ENCODE results near the gene PCGF2. TPM values are rescaled to one million over a fixed set of nuclear protein-coding genes. Genes with fewer than 3 reads are reported as not detected.

The PCGF2 gene
- total and polyA plus RNA-seq, 10 of the 15 experiments (the other 5 are each of a cell fraction or from before 2014, with no cell fraction given) = 2.7 to 35.6 (median 7.2) TPM

DNA sequence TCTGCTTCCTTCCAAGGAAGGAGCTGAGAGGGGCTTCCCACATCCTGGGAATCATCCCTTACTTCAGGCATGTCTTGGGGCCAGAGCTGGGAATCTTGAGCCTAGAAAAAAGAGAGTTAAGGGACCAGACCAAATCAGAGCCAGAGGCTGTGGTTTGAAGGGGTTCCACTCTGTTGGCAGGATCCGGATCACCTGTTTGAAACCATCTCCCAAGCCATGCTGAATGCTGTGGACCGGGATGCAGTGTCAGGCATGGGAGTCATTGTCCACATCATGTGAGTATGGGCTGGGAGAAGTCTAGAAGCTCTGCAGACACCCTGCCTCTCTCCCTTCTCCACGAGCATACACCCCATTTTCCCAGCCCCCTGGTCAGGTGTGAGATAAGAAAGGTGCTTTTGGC, 14.1 kb upstream of the PCGF2 start:
- no peaks in the 10 kb centered on the region for H3K9me3 ChIP-seq (replicated peaks; ENCODE audit: control insufficient read depth, insufficient read depth, low read length)
- H3K27ac ChIP-seq (ENCODE audit: control insufficient read depth, insufficient read depth) = no peak overlapping the region
- no peak for TF ChIP-seq YBX1 (IDR thresholded peaks at IDR 0.05)
- TF ChIP-seq PAX8 (IDR thresholded peaks at IDR 0.05) = no peak
- no peak for TF ChIP-seq KAT2A (conservative IDR thresholded peaks at IDR 0.05; ENCODE audit: control insufficient read depth, low read depth, low read length)
- no peak for TF ChIP-seq TAF1 (IDR thresholded peaks at IDR 0.05; ENCODE audit: borderline replicate concordance, low read depth, low read length)
- TF ChIP-seq, protein P1, sequence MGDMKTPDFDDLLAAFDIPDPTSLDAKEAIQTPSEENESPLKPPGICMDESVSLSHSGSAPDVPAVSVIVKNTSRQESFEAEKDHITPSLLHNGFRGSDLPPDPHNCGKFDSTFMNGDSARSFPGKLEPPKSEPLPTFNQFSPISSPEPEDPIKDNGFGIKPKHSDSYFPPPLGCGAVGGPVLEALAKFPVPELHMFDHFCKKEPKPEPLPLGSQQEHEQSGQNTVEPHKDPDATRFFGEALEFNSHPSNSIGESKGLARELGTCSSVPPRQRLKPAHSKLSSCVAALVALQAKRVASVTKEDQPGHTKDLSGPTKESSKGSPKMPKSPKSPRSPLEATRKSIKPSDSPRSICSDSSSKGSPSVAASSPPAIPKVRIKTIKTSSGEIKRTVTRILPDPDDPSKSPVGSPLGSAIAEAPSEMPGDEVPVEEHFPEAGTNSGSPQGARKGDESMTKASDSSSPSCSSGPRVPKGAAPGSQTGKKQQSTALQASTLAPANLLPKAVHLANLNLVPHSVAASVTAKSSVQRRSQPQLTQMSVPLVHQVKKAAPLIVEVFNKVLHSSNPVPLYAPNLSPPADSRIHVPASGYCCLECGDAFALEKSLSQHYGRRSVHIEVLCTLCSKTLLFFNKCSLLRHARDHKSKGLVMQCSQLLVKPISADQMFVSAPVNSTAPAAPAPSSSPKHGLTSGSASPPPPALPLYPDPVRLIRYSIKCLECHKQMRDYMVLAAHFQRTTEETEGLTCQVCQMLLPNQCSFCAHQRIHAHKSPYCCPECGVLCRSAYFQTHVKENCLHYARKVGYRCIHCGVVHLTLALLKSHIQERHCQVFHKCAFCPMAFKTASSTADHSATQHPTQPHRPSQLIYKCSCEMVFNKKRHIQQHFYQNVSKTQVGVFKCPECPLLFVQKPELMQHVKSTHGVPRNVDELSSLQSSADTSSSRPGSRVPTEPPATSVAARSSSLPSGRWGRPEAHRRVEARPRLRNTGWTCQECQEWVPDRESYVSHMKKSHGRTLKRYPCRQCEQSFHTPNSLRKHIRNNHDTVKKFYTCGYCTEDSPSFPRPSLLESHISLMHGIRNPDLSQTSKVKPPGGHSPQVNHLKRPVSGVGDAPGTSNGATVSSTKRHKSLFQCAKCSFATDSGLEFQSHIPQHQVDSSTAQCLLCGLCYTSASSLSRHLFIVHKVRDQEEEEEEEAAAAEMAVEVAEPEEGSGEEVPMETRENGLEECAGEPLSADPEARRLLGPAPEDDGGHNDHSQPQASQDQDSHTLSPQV (IDR thresholded peaks at IDR 0.05) = no peak
- no peak for TF ChIP-seq RBBP5 (conservative IDR thresholded peaks at IDR 0.05)
- no peak for TF ChIP-seq EZH2 (IDR thresholded peaks at IDR 0.05; ENCODE audit: borderline replicate concordance, control insufficient read depth, low read depth, low read length)
- TF ChIP-seq, protein P2, sequence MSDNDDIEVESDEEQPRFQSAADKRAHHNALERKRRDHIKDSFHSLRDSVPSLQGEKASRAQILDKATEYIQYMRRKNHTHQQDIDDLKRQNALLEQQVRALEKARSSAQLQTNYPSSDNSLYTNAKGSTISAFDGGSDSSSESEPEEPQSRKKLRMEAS (IDR thresholded peaks at IDR 0.05; ENCODE audit: low read depth, low read length) = no peak
- no peak for TF ChIP-seq RAD51 (IDR thresholded peaks at IDR 0.05)
- TF ChIP-seq, protein P3, sequence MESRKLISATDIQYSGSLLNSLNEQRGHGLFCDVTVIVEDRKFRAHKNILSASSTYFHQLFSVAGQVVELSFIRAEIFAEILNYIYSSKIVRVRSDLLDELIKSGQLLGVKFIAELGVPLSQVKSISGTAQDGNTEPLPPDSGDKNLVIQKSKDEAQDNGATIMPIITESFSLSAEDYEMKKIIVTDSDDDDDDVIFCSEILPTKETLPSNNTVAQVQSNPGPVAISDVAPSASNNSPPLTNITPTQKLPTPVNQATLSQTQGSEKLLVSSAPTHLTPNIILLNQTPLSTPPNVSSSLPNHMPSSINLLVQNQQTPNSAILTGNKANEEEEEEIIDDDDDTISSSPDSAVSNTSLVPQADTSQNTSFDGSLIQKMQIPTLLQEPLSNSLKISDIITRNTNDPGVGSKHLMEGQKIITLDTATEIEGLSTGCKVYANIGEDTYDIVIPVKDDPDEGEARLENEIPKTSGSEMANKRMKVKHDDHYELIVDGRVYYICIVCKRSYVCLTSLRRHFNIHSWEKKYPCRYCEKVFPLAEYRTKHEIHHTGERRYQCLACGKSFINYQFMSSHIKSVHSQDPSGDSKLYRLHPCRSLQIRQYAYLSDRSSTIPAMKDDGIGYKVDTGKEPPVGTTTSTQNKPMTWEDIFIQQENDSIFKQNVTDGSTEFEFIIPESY (IDR thresholded peaks at IDR 0.05) = no peak
- TF ChIP-seq KLF5 (IDR thresholded peaks at IDR 0.05; ENCODE audit: partially characterized antibody) = no peak
- TF ChIP-seq SRF (IDR thresholded peaks at IDR 0.05; ENCODE audit: low read depth in 2 of 2, low read length in 2 of 2) = no peak
- TF ChIP-seq TCF3 (IDR thresholded peaks at IDR 0.05; ENCODE audit: borderline replicate concordance, insufficient read depth, low read depth, low read length) = no peak
- TF ChIP-seq SUPT20H (IDR thresholded peaks at IDR 0.05; ENCODE audit: borderline replicate concordance, control insufficient read depth, low read depth, low read length) = no peak
- TF ChIP-seq POLR2AphosphoS5 (IDR thresholded peaks at IDR 0.05; ENCODE audit: low read length) = no peak
- no peak for TF ChIP-seq TARDBP (IDR thresholded peaks at IDR 0.05; ENCODE audit: borderline replicate concordance)
- no peak for TF ChIP-seq KDM1A (IDR thresholded peaks at IDR 0.05; ENCODE audit: borderline replicate concordance)
- no peak for TF ChIP-seq POLR2A (IDR thresholded peaks at IDR 0.05; ENCODE audit: low read depth, low read length)
- SMC1A ChIA-PET (ENCODE audit: uncharacterized antibody, unreplicated experiment) = interaction anchor here (1.1 to 1.7 kb wide), 2 partner anchors 13 to 221 kb away, joined by 3 to 5 read pairs; no protein-coding TSS in a partner anchor
- DNase-seq (ENCODE audit: low read depth, low spot score) = no peak
- H2AFZ ChIP-seq (ENCODE audit: control insufficient read depth, low read depth, low read length) = no peak overlapping the region
- no peak overlapping the region for H3K4me3 ChIP-seq
- FAIRE-seq = no peak
- WGBS (ENCODE audit: insufficient coverage, insufficient replicate concordance, low lambda C conversion rate, missing lambda C conversion rate) = 83% methylated on average over 3 of the region's 3 CpGs
- no peaks in the 10 kb centered on the region for H4K20me1 ChIP-seq (ENCODE audit: control insufficient read depth, insufficient read depth)
- in situ Hi-C loops (cut with MboI) (no loop called here), intact Hi-C loops (cut with micrococcal nuclease; ENCODE audit: unreplicated experiment) (no loop called here)
- H3K4me2 ChIP-seq (ENCODE audit: control insufficient read depth, insufficient read depth) = no peak overlapping the region
- peaks cover 18 to 37% of the 10 kb centered on the region in 2 experiments for H3K36me3 ChIP-seq (ENCODE audit: control insufficient read depth in 2 of 2, insufficient read depth in 2 of 2, low read length in 1 of 2)
- POLR2A ChIA-PET = interaction anchor here (0.6 to 1.2 kb wide), 3 partner anchors 10 to 95 kb away, joined by 3 read pairs; partner anchors contain the start of gene PSMB3
- H3K27me3 ChIP-seq (replicated peaks in 1 of 2; ENCODE audit: control insufficient read depth in 2 of 2, insufficient read depth in 2 of 2, low read length in 1 of 2) = no peaks in the 10 kb centered on the region
- RAD21 ChIA-PET (ENCODE audit: unreplicated experiment) = interaction anchor here (1.2 kb wide), 1 partner anchor 221 kb away, joined by 3 read pairs; no protein-coding TSS in a partner anchor
- H3K79me2 ChIP-seq (ENCODE audit: control insufficient read depth, insufficient read depth, low read length) = no peaks in the 10 kb centered on the region
- H3K4me1 ChIP-seq (ENCODE audit: control insufficient read depth, insufficient read depth, low read length) = no peaks in the 10 kb centered on the region
- H3K9ac ChIP-seq (ENCODE audit: control insufficient read depth, insufficient read depth, low read length) = no peak overlapping the region
- ATAC-seq = no peak
- no TSS peak for BruUV-seq (replicated peaks)
- CTCF ChIA-PET = interaction anchor here (1.0 to 1.2 kb wide), 3 partner anchors 10 to 412 kb away, joined by 3 to 5 read pairs (median 3); partner anchors contain the start of gene PSMB3

All from GM12878 (cell line).